Activated CD4-positive, alpha-beta T cell treated with anti-CD3 and anti-CD28 coated beads, Interleukin-2, amount 50 U/mL, for 24 hours (primary cell): ENCODE results near the gene RNF207.
A peak's percentile ranks its signal among the peaks of the same experiment; 100 is the strongest.
"Not testable (repeated sequence)": the region's sequence is repeated elsewhere in the genome, so short reads cannot be mapped to it uniquely, and the experiment has no call there.

Source experiments
- DNase-seq, 2 donors: peaks; one replicate each; pipeline ENCODE4 v3.0.0-alpha.2; 2020; ENCODE audit warnings: low read depth in 1 of 2, low spot score in 1 of 2

The RNF207 gene

GRCh38 chr1:6199298-6200187 is 6.4 kb upstream of the RNF207 start, which contains the start of gene RPL22:
TSS of gene RPL22 (minus strand) at chr1:6199595. CDS start at chr1:6199573, 22 bp downstream.
- DNase-seq, result peak; percentile 89 to 97

- DNase-seq, result no peak
These were observed 5.6 kb upstream of the RNF207 start for GRCh38 chr1:6200188-6200809.

- no peak for DNase-seq
These were observed 3.7 kb upstream of the RNF207 start for GRCh38 chr1:6202256-6202655.

GRCh38 chr1:6206520-6206855 is 569 bp downstream of the RNF207 start:
- no peak for DNase-seq

GRCh38 chr1:6207075-6207885 is 1.4 kb downstream of the RNF207 start:
- no peak for DNase-seq

- DNase-seq, result no peak
These were observed 2.0 kb downstream of the RNF207 start for GRCh38 chr1:6207921-6208320.

- DNase-seq, result no peak
These were observed 3.1 kb downstream of the RNF207 start for GRCh38 chr1:6208723-6209660.

GRCh38 chr1:6209661-6210580 is 4.0 kb downstream of the RNF207 start:
- DNase-seq, result no peak

- no peak for DNase-seq
These were observed 4.9 kb downstream of the RNF207 start for GRCh38 chr1:6210591-6211355.

- DNase-seq, result no peak
These were observed 5.8 kb downstream of the RNF207 start for GRCh38 chr1:6211731-6212130.

GRCh38 chr1:6212193-6212959 is 6.5 kb downstream of the RNF207 start:
- no peak for DNase-seq

- no peak for DNase-seq
These were observed 12.7 kb downstream of the RNF207 start for GRCh38 chr1:6218375-6219164.

- DNase-seq, result not testable (repeated sequence)
These were observed 13.7 kb downstream of the RNF207 start for GRCh38 chr1:6219641-6220040.

- DNase-seq, result no peak
These were observed 14.3 kb downstream of the RNF207 start for GRCh38 chr1:6220236-6220635.

GRCh38 chr1:6221210-6221784 is 15.4 kb downstream of the RNF207 start:
- no peak for DNase-seq

- no peak for DNase-seq
These were observed 16.7 kb downstream of the RNF207 start for GRCh38 chr1:6222636-6223035.

- DNase-seq, result no peak
These were observed 17.7 kb downstream of the RNF207 start for GRCh38 chr1:6223617-6224016.
